Stimulated activated CD4-positive, alpha-beta T cell treated with anti-CD3 and anti-CD28 coated beads, Interleukin-12 subunit alpha, Interleukin-12 subunit beta, amount 100 ng/mL, for 48 hours (primary cell): Measurements from ENCODE around the gene SUPT4H1.

Experiments used
- DNase-seq, 3 donors: peaks; one replicate each; pipeline ENCODE4 v3.0.0-alpha.2; 2020; ENCODE audit warnings: low read depth in 2 of 3, low spot score in 1 of 3

The SUPT4H1 gene

GRCh38 chr17:58320163-58320558, 31.8 kb downstream of the SUPT4H1 start:
- no peak for DNase-seq

- DNase-seq: no peak
Measured at GRCh38 chr17:58319173-58320162, 32.5 kb downstream of the SUPT4H1 start.

GRCh38 chr17:58318627-58319172, 33.3 kb downstream of the SUPT4H1 start:
- no peak for DNase-seq

- no peak for DNase-seq
Measured at GRCh38 chr17:58318065-58318481, 33.9 kb downstream of the SUPT4H1 start.

GRCh38 chr17:58317421-58318064, 34.5 kb downstream of the SUPT4H1 start:
- peak in 2 of 3 donors; percentile 59 to 78 for DNase-seq

DNA sequence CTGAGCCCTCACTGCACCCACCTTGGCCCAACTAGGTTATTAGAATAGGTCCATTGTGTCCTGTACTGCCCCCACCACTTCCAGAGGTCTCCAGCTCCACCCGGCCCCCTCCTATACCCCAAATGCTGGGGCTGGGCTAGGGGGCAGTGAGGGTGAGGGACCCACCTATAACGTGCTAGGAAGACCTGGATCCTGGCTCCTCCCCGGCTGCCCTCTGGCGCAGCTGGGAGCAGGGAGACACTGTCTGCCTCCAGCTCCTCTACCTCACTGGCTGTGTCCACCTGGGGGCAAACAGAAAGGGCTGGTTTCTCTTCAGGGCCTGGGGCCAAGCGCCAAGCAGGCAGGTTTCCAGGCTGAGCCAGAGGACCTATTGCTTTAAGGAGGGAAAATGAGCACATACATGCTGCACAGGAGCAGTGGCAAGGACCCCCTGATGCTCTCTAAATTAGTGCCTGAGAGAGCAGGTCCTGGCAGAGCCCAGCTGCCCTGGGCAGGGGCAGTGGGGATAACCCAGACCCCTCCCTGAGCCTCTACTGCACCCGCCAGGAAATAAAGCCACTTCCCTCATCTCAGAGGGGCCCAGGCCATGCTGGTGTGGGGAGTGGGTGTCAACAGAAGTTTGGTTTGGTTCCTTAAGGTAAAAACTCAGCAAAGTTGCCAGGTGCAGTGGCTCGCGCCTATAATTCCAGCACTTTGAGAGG, 35.6 kb downstream of the SUPT4H1 start:
- DNase-seq: no peak

GRCh38 chr17:58315750-58316149, 36.3 kb downstream of the SUPT4H1 start:
- no peak for DNase-seq

DNA sequence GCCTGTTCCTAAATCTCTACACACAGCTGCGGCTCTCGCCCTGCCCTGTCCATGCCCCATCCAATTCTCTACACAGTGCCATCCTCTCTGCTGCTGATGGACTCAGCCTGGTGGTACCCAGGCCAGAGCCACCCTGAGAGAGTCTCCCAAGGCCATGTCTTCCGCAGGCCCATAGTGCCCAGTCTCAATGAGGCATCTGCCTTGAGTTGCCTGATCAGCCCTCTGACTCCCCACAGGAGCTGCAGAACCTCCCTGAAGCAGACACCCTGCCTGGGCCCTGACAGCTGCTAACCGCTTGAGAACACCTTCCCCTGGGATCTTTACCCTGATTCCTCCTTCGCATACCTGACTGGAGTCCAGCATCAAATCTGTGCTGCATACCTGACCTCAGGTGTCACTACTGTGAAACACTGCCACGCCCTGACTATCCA, 36.7 kb downstream of the SUPT4H1 start:
- DNase-seq: no peak

DNA sequence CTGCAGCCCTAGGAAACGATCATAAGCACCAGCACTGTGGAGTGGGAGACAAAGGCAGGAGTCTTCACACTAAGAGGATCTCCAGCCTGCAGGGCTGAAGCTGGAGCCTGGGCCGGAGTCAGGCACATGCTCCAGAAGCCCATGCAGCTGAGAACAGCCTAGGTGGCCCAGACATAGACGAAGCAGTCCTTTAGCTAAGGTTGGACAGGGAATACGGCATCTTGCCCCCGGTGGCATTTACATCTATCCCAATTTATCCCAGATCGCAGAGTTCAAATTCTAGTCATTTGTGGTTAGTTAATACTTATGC, 37.3 kb downstream of the SUPT4H1 start:
- no peak for DNase-seq

- no peak for DNase-seq
Measured at GRCh38 chr17:58313815-58314705, 37.9 kb downstream of the SUPT4H1 start.

- DNase-seq: no peak
Measured at GRCh38 chr17:58312829-58313228, 39.2 kb downstream of the SUPT4H1 start.

GRCh38 chr17:58312021-58312630, 39.9 kb downstream of the SUPT4H1 start:
- no peak for DNase-seq

- DNase-seq: no peak
Measured at GRCh38 chr17:58311429-58311894, 40.5 kb downstream of the SUPT4H1 start.

- DNase-seq: no peak
Measured at GRCh38 chr17:58310511-58311428, 41.2 kb downstream of the SUPT4H1 start.

GRCh38 chr17:58309918-58310259, 42.1 kb downstream of the SUPT4H1 start:
- DNase-seq: no peak

DNA sequence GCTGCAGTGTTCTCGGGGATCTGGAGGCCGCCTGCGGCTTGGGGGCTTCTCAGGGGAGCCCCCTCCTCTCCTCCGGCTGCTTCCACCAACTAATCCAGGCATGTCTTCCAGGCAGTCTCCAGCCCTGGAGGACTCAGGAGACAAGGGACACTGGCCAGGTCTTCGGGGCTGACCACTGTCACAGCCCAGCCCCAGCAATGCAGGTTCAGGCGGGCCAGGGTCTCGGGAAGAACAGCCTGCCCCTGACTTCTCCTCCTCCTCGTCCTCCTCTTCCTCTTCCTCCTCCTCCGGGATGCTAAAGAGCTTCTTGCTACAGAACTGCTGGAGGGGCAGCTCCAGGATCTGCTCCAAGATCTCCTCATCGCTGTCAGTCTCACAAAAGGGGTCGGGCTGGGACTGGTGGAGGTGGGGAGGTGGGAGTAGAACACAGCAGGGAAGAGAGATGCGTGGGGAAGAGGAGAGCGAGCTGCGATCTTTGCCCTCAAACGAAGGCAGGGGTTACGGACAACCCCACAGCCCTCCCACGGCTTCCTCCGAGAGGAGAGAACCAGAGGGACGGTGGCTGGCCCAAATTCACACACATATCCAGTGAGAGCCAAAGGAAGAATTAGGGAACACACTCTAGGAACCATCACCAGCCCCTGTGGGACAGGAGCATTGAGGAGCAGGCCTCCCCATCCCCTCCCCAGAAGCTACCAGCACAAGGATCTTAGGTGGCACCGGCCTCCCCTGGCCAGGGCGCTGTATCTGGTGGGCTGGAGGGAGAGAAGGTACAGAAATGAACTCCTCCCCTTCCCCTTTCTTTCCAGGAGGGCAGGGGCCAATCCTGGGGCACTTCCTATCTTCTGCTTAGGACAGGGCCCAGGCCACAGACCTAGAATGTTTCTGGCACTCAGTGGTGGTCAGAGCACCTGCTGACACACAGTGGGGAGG, 42.8 kb downstream of the SUPT4H1 start:
- no peak for DNase-seq

GRCh38 chr17:58308173-58308984, 43.6 kb downstream of the SUPT4H1 start:
- DNase-seq: no peak
